22Rv1 (cell line): ENCODE measurements around the gene LSM11.

Source experiments
- ZFX ChIP-seq: fragments of 450-650 bp; IDR thresholded peaks from 2 replicates; pipeline ENCODE4 v1.6.1; 2017; ENCODE audit warnings: antibody characterized with exemption, borderline replicate concordance
- TF ChIP-seq, protein P1 (sequence below): fragments of 450-650 bp; IDR thresholded peaks from 2 replicates; pipeline ENCODE4 v1.5.1; 2017; ENCODE audit warnings: mild to moderate bottlenecking

DNA sequence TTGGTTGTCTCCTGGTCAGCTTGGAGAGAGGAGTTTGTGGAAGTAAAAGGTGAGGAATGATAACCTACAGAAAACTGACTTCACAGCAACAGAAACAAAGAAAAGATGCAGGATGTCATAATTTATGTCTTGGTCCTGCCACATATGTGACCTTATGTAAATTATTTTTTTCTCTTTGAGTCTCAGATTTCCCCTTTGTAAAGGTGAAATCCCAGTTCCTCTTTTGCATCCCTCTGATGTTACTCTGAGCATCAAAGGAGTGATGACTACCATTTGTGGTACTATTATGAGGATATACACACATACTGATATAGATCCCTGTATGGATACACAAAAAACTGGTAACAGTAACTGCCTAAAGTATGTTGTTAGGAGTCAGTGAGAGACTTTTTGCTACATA lies 13.7 kb upstream of the LSM11 start:
- TF ChIP-seq, protein P1, sequence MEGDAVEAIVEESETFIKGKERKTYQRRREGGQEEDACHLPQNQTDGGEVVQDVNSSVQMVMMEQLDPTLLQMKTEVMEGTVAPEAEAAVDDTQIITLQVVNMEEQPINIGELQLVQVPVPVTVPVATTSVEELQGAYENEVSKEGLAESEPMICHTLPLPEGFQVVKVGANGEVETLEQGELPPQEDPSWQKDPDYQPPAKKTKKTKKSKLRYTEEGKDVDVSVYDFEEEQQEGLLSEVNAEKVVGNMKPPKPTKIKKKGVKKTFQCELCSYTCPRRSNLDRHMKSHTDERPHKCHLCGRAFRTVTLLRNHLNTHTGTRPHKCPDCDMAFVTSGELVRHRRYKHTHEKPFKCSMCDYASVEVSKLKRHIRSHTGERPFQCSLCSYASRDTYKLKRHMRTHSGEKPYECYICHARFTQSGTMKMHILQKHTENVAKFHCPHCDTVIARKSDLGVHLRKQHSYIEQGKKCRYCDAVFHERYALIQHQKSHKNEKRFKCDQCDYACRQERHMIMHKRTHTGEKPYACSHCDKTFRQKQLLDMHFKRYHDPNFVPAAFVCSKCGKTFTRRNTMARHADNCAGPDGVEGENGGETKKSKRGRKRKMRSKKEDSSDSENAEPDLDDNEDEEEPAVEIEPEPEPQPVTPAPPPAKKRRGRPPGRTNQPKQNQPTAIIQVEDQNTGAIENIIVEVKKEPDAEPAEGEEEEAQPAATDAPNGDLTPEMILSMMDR: no peak
- TF ChIP-seq ZFX: no peak
